LNCAP (cell line): ENCODE results near the gene TMEM11.

Experiments used
- TF ChIP-seq, protein P1 (sequence below): fragments of 450-650 bp; IDR thresholded peaks from 2 replicates; pipeline ENCODE4 v1.5.1; 2017; ENCODE audit warnings: mild to moderate bottlenecking

The TMEM11 gene

GRCh38 chr17:21172846-21173245, 41.1 kb downstream of the TMEM11 start:
- TF ChIP-seq, protein P1, sequence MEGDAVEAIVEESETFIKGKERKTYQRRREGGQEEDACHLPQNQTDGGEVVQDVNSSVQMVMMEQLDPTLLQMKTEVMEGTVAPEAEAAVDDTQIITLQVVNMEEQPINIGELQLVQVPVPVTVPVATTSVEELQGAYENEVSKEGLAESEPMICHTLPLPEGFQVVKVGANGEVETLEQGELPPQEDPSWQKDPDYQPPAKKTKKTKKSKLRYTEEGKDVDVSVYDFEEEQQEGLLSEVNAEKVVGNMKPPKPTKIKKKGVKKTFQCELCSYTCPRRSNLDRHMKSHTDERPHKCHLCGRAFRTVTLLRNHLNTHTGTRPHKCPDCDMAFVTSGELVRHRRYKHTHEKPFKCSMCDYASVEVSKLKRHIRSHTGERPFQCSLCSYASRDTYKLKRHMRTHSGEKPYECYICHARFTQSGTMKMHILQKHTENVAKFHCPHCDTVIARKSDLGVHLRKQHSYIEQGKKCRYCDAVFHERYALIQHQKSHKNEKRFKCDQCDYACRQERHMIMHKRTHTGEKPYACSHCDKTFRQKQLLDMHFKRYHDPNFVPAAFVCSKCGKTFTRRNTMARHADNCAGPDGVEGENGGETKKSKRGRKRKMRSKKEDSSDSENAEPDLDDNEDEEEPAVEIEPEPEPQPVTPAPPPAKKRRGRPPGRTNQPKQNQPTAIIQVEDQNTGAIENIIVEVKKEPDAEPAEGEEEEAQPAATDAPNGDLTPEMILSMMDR, result no peak

DNA sequence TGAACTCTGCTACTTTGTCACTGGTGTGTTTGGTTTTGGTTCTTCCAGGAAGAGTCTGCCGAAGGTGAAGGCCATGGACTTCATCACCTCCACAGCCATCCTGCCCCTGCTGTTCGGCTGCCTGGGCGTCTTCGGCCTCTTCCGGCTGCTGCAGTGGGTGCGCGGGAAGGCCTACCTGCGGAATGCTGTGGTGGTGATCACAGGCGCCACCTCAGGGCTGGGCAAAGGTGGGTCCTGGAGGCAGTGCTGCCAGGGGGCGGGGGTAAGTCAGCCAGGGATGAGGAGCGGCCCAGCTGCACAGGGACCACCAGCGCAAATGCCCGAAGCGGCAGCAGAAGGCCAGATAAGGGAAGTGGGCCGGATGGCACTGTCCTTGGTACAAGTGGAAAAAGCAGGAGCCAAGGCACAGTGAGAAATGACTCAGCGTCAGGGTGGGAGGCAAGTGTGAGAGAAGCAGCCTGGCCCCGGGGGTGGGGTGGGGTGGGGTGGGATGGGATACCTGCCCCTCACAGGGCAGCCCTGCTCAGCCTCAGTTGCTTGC, 41.9 kb downstream of the TMEM11 start:
- TF ChIP-seq, protein P1, result no peak

- TF ChIP-seq, protein P1, result no peak
These were observed 42.5 kb downstream of the TMEM11 start for GRCh38 chr17:21171309-21171922.

DNA sequence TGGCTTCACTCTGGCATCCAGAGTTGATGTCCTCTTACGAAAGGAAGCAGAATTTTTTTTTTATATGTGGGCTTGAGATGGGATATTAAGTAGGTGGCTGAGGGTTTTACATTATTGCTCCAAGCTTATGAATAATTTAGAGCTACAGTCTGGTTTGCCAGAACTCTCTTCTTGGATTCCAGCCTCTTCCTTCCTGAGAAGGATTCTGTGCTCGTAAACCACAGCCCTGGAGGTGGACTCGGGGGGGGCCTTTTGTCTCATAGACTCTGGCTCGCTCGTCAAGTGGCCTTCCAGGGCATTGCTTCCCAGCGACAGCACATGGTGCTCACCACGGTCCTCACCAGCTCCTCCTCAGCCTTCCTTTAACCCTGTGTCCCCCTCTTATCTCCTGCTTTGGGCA, 43.2 kb downstream of the TMEM11 start:
- TF ChIP-seq, protein P1, result no peak

DNA sequence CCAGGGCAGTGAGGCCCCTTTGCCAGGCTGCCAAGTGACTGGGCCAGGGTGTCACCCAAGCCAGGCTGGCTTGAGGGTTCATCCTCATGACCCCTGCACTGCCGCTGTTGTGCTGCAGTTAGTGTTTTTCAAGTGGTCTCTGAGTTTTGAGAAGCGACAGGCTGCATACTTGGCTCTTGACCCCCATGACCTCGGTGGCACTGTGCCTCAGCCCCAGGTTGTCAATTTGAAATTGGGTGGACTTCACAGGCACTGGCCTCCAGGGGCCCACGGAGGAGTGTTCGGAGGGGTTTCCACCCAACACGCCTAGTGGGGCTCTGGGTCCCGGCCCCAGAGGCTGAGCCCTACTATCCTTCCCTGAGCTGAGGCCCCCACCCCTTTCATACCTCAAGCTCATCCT, 44.5 kb downstream of the TMEM11 start:
- TF ChIP-seq, protein P1, result no peak

- TF ChIP-seq, protein P1, result no peak
These were observed 45.5 kb downstream of the TMEM11 start for GRCh38 chr17:21168555-21168865.

DNA sequence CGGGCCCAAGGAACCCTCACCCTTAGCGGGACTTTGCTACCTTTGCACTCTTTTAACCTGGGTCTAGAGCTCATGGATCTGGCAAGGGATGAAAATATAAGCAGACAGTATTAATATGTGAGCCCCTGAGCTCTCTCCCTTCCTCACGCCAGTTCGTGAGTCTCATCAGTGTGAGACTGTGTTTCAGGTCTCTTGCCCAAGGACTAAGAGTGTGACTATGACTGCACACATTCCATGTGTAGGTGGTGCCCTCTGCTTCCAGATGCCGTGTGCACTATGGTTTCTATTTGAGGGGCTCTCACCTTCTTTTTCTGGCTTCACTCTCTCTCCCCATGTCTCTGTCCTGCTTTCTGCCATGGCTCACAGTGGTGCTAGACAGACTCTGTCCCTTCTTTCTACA, 46.7 kb downstream of the TMEM11 start:
- TF ChIP-seq, protein P1, result no peak
